Upper lobe of left lung (tissue), 4 donors: ENCODE results near the gene CFAP251.

Experiments used
- CTCF ChIP-seq, 6 experiments: fragments of 450-650 bp in 4 of 6; fragments of 200-600 bp in 2 of 6; sonication (generic) in 2 of 6; IDR thresholded peaks; one replicate each; pipeline ENCODE4 v1.5.1; 2016 to 2019; ENCODE audit warnings: antibody characterized with exemption in 6 of 6
- POLR2A ChIP-seq, 4 donors: fragments of 450-650 bp; IDR thresholded peaks; one replicate each; pipeline ENCODE4 v1.5.1; 2016 to 2017; ENCODE audit warnings: antibody characterized with exemption in 4 of 4, mild to moderate bottlenecking in 2 of 4
- POLR2AphosphoS5 ChIP-seq, 2 donors: sonication (generic); formaldehyde crosslinking; IDR thresholded peaks; one replicate each; pipeline ENCODE4 v1.5.1; 2017; ENCODE audit warnings: antibody characterized with exemption in 2 of 2

- no peak for TF ChIP-seq POLR2AphosphoS5 (IDR thresholded peaks at IDR 0.05)
- TF ChIP-seq CTCF (IDR thresholded peaks at IDR 0.05), result no peak
- TF ChIP-seq POLR2A (IDR thresholded peaks at IDR 0.05), result no peak
Observed at GRCh38 chr12:121903202-121903601, 15.2 kb upstream of the CFAP251 start.
